ENCODE data around the gene BMP3. TPM values are rescaled to one million over a fixed set of nuclear protein-coding genes. Genes with fewer than 3 reads are reported as not detected.

BMP3 gene
- polyA plus RNA-seq, 1 of the 3 experiments (the other 2 are of a cell fraction): 0.12 TPM

- Histone ChIP-seq H3K9ac (no peak overlapping the region), H3K4me2 (no peak overlapping the region), H3K79me2 (ENCODE audit: insufficient read depth) (no peaks in the 10 kb centered on the region), H3K4me3 (ENCODE audit: low read depth in 2 of 2, low read length in 1 of 2) (no peak overlapping the region), H4K20me1 (ENCODE audit: insufficient read depth) (no peaks in the 10 kb centered on the region), H3K27ac (ENCODE audit: low read depth in 2 of 2, low read length in 1 of 2) (no peak overlapping the region), H3K36me3 (replicated peaks in 1 of 2; ENCODE audit: control insufficient read depth in 1 of 2, insufficient read depth in 2 of 2, low read length in 1 of 2) (no peaks in the 10 kb centered on the region), H3K4me1 (ENCODE audit: control insufficient read depth in 1 of 2, insufficient read depth in 2 of 2, low read depth in 1 of 2, low read length in 1 of 2) (no peaks in the 10 kb centered on the region), H3K9me2 (no peaks in the 10 kb centered on the region), H3K9me3 (no peaks in the 10 kb centered on the region), H3F3A (replicated peaks; ENCODE audit: insufficient read depth) (no peaks in the 10 kb centered on the region), H3K27me3 (ENCODE audit: insufficient read depth) (peaks cover 11% of the 10 kb centered on the region; the same call in 1 of the 2 replicates), H2AFZ (ENCODE audit: low read depth) (no peak overlapping the region)
- ChIA-PET POLR2A (no interaction called here), CTCF (interaction anchor here (1.6 to 2.4 kb wide), 2 partner anchors 9 to 20 kb away, joined by 4 to 7 read pairs; no protein-coding TSS in a partner anchor)
- TF ChIP-seq FOXJ3 (CRISPR knock-in tag; IDR thresholded peaks at IDR 0.05) (no peak), RXRA (IDR thresholded peaks at IDR 0.05; ENCODE audit: borderline replicate concordance, low read depth) (no peak), REST (IDR thresholded peaks at IDR 0.05; ENCODE audit: low read depth, low read length) (no peak), GABPA (IDR thresholded peaks at IDR 0.05; ENCODE audit: low read depth) (no peak), MXI1 (IDR thresholded peaks at IDR 0.05; ENCODE audit: low read depth, low read length) (no peak), USF1 (IDR thresholded peaks at IDR 0.05; ENCODE audit: borderline replicate concordance, low read depth) (no peak), POLR2AphosphoS5 (IDR thresholded peaks at IDR 0.05; ENCODE audit: low read depth, low read length) (no peak), SIN3A (IDR thresholded peaks at IDR 0.05; ENCODE audit: borderline replicate concordance, low read depth, low read length) (no peak), NFIC (IDR thresholded peaks at IDR 0.05; ENCODE audit: borderline replicate concordance) (no peak), GATA2 (CRISPR knock-in tag; IDR thresholded peaks at IDR 0.05) (no peak), EZH2phosphoT487 (IDR thresholded peaks at IDR 0.05; ENCODE audit: borderline replicate concordance, low read depth) (no peak), YY1 (IDR thresholded peaks at IDR 0.05; ENCODE audit: low read depth) (no peak), JUND (IDR thresholded peaks at IDR 0.05) (no peak), IRF3 (IDR thresholded peaks at IDR 0.05; ENCODE audit: low read depth, low read length) (no peak), TCF12 (IDR thresholded peaks at IDR 0.05) (no peak), ZBTB33 (IDR thresholded peaks at IDR 0.05; ENCODE audit: borderline replicate concordance, low read depth) (no peak)
- 14% methylated on average over 6 of the region's 6 CpGs for WGBS (ENCODE audit: low lambda C conversion rate)
- no peak for DNase-seq
These were observed 30.3 kb downstream of the BMP3 start for GRCh38 chr4:81060587-81061343.
